PFSK-1 (cell line): ENCODE measurements around the gene STMN1.

Experiments used
- POLR2AphosphoS5 ChIP-seq: IDR thresholded peaks from 2 replicates; pipeline ENCODE4 v1.6.1; 2012; ENCODE audit warnings: low read depth, mild to moderate bottlenecking, control low read depth, low read length, moderate library complexity
- TF ChIP-seq, protein P1 (sequence below), 2 experiments: IDR thresholded peaks; 2 replicates each; pipeline versions ENCODE4 v1.6.1 to v1.8.0; 2011 to 2012; ENCODE audit warnings: low read depth in 2 of 2, low read length in 2 of 2, control low read depth in 1 of 2, inconsistent platforms in 1 of 2, mild to moderate bottlenecking in 1 of 2, moderate library complexity in 1 of 2; ENCODE audit not compliant: insufficient read depth in 1 of 2

- TF ChIP-seq, protein P1, sequence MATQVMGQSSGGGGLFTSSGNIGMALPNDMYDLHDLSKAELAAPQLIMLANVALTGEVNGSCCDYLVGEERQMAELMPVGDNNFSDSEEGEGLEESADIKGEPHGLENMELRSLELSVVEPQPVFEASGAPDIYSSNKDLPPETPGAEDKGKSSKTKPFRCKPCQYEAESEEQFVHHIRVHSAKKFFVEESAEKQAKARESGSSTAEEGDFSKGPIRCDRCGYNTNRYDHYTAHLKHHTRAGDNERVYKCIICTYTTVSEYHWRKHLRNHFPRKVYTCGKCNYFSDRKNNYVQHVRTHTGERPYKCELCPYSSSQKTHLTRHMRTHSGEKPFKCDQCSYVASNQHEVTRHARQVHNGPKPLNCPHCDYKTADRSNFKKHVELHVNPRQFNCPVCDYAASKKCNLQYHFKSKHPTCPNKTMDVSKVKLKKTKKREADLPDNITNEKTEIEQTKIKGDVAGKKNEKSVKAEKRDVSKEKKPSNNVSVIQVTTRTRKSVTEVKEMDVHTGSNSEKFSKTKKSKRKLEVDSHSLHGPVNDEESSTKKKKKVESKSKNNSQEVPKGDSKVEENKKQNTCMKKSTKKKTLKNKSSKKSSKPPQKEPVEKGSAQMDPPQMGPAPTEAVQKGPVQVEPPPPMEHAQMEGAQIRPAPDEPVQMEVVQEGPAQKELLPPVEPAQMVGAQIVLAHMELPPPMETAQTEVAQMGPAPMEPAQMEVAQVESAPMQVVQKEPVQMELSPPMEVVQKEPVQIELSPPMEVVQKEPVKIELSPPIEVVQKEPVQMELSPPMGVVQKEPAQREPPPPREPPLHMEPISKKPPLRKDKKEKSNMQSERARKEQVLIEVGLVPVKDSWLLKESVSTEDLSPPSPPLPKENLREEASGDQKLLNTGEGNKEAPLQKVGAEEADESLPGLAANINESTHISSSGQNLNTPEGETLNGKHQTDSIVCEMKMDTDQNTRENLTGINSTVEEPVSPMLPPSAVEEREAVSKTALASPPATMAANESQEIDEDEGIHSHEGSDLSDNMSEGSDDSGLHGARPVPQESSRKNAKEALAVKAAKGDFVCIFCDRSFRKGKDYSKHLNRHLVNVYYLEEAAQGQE (IDR thresholded peaks at IDR 0.05; ENCODE audit: insufficient read depth in 1 of 2, low read depth in 2 of 2, low read length in 2 of 2): no peak
- TF ChIP-seq POLR2AphosphoS5: no peak
Measured at GRCh38 chr1:25875154-25875855, 30.9 kb downstream of the STMN1 start, which contains the start of gene PAQR7.
